ENCODE measurements around the gene RPS15. TPM values are rescaled to one million over a fixed set of nuclear protein-coding genes. Genes with fewer than 3 reads are reported as not detected.
A peak's percentile ranks its signal among the peaks of the same experiment; 100 is the strongest.

The RPS15 gene
- polyA plus RNA-seq, 2 donors, result 2,888 to 3,260 TPM

DNA sequence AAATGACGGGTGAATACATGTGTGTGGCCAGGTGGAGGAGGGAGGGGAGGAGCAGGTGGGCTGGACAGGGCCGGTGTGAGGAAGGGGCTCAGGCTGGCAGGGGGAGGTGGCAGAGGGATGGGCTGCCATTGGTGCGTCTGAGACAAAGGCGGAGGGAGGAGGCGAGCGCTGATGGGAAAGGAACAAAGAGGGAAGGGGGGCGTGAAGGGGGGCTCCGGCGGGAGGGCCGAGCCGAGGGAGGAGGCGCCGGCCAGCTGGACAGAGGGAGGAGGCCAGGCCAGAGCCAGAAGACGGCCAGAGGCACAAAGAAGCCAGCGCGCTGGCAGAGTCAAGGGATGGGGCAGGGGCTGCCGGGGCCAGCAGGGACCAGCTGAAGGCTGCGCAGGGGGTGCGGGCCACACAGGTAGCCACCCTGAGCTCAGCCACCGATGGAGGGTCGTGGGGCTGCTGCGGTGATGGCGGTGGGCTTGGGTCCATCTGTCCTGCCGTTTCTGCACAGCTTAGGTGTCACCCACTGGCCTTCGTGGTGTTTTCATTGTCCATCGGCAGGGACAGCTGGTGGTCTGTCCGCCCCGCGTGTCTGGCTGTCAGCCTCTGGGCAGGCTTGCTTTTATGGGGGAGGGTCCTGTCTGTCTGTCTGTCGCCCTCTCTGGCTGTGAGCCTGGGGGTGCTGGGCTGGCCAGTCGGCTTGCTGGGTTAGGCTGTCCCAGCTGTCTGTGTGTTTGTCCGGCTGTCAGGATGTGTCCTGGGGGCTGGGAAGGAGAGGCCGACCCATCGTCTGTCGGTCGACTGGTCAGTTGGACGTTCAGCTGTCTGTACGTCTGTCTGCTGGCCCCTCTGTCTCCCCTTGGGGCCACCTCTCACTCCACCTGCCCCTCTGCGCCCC is 14.0 kb downstream of the RPS15 start:
- H3K27ac ChIP-seq (ENCODE audit: low read depth in 2 of 2, low read length in 1 of 2), result no peak overlapping the region
- no peak overlapping the region for H3K4me3 ChIP-seq (ENCODE audit: low read depth in 1 of 2, low read length in 2 of 2)
- whole genome bisulfite sequencing, 2 donors, result 26 to 32% methylated on average over 33 to 39 of the region's 39 CpGs

DNA sequence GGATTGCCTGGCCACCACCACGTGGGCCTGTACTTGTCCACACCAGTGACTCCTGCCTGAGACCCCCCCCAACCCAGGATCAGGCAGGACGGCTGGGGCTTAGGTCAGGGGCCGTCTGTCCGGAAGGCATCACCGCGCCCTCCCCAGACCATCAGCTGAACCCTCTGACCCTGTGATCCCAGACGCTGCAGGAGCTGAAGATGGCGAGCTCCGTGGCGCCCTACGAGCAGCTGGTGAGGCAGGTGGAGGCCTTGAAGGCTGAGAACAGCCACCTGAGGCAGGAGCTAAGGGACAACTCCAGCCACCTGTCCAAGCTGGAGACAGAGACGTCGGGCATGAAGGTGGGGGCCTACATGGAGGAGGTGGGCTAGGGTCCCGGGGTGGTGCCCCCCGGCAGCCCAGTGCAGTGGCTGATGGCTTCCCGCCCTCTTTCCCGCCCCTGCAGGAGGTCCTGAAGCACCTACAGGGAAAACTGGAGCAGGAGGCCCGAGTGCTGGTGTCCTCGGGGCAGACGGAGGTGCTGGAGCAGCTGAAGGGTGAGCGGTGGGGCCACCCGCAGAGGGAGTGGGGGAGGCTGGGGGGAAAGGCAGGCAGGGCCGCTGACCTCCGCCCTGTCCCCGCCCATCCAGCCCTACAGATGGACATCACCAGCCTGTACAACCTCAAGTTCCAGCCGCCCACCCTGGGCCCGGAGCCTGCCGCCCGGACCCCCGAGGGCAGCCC is 14.8 kb downstream of the RPS15 start:
- Histone ChIP-seq H3K27ac (ENCODE audit: low read depth in 2 of 2, low read length in 1 of 2) (no peak overlapping the region), H3K27me3 (ENCODE audit: control insufficient read depth in 1 of 2, insufficient read depth in 2 of 2, low read length in 2 of 2) (peaks cover under 1 to 54% of the 10 kb centered on the region in 2 donors), H3K4me1 (ENCODE audit: control insufficient read depth in 2 of 2, insufficient read depth in 2 of 2, low read length in 1 of 2) (peaks cover 5 to 35% of the 10 kb centered on the region in 2 donors), H3K36me3 (ENCODE audit: control insufficient read depth in 2 of 2, insufficient read depth in 2 of 2, low read length in 1 of 2) (no peaks in the 10 kb centered on the region), H3K9me3 (ENCODE audit: control insufficient read depth in 2 of 2, insufficient read depth in 1 of 2, low read depth in 1 of 2, low read length in 1 of 2) (peaks cover 0 to 9% of the 10 kb centered on the region in 2 donors), H3K4me3 (ENCODE audit: low read depth in 1 of 2, low read length in 2 of 2) (no peak overlapping the region)
- 39 to 46% methylated on average over 30 of the region's 30 CpGs for WGBS, 2 donors

More for the DNA sequence above, 14.0 kb downstream of the RPS15 start:
- no peaks in the 10 kb centered on the region for H3K36me3 ChIP-seq (ENCODE audit: control insufficient read depth in 2 of 2, insufficient read depth in 2 of 2, low read length in 1 of 2)
- H3K27me3 ChIP-seq (ENCODE audit: control insufficient read depth in 1 of 2, insufficient read depth in 2 of 2, low read length in 2 of 2), result peaks cover 3 to 55% of the 10 kb centered on the region in 2 donors
- H3K4me1 ChIP-seq (ENCODE audit: control insufficient read depth in 2 of 2, insufficient read depth in 2 of 2, low read length in 1 of 2), result peaks cover 5 to 34% of the 10 kb centered on the region in 2 donors
- peaks cover 0 to 9% of the 10 kb centered on the region in 2 donors for H3K9me3 ChIP-seq (ENCODE audit: control insufficient read depth in 2 of 2, insufficient read depth in 1 of 2, low read depth in 1 of 2, low read length in 1 of 2)

GRCh38 chr19:1453525-1454364 is 15.5 kb downstream of the RPS15 start:
- WGBS, 2 donors, result 13 to 14% methylated on average over 32 to 33 of the region's 33 CpGs
- Histone ChIP-seq H3K4me1 (ENCODE audit: control insufficient read depth in 2 of 2, insufficient read depth in 2 of 2, low read length in 1 of 2) (peaks cover 5 to 35% of the 10 kb centered on the region in 2 donors), H3K27ac (ENCODE audit: low read depth in 2 of 2, low read length in 1 of 2) (no peak overlapping the region), H3K9me3 (ENCODE audit: control insufficient read depth in 2 of 2, insufficient read depth in 1 of 2, low read depth in 1 of 2, low read length in 1 of 2) (peaks cover 0 to 9% of the 10 kb centered on the region in 2 donors), H3K27me3 (ENCODE audit: control insufficient read depth in 1 of 2, insufficient read depth in 2 of 2, low read length in 2 of 2) (peaks cover 0 to 51% of the 10 kb centered on the region in 2 donors), H3K4me3 (ENCODE audit: low read depth in 1 of 2, low read length in 2 of 2) (no peak overlapping the region), H3K36me3 (ENCODE audit: control insufficient read depth in 2 of 2, insufficient read depth in 2 of 2, low read length in 1 of 2) (no peaks in the 10 kb centered on the region)

- Histone ChIP-seq H3K4me1 (ENCODE audit: control insufficient read depth in 2 of 2, insufficient read depth in 2 of 2, low read length in 1 of 2) (peaks cover 5 to 35% of the 10 kb centered on the region in 2 donors), H3K27ac (ENCODE audit: low read depth in 2 of 2, low read length in 1 of 2) (peak overlapping the region in 1 of 2 donors; percentile 15), H3K9me3 (ENCODE audit: control insufficient read depth in 2 of 2, insufficient read depth in 1 of 2, low read depth in 1 of 2, low read length in 1 of 2) (peaks cover 0 to 9% of the 10 kb centered on the region in 2 donors), H3K4me3 (ENCODE audit: low read depth in 1 of 2, low read length in 2 of 2) (no peak overlapping the region), H3K36me3 (ENCODE audit: control insufficient read depth in 2 of 2, insufficient read depth in 2 of 2, low read length in 1 of 2) (no peaks in the 10 kb centered on the region), H3K27me3 (ENCODE audit: control insufficient read depth in 1 of 2, insufficient read depth in 2 of 2, low read length in 2 of 2) (peaks cover 0 to 40% of the 10 kb centered on the region in 2 donors)
- 5 to 7% methylated on average over 22 of the region's 22 CpGs for WGBS, 2 donors
Observed at GRCh38 chr19:1455002-1455335, 16.8 kb downstream of the RPS15 start.

GRCh38 chr19:1455336-1456120 is 17.3 kb downstream of the RPS15 start:
- peak overlapping the region in 1 of 2 donors; percentile 15 for H3K27ac ChIP-seq (ENCODE audit: low read depth in 2 of 2, low read length in 1 of 2)
- 3 to 6% methylated on average over 35 to 42 of the region's 42 CpGs for WGBS, 2 donors
- H3K36me3 ChIP-seq (ENCODE audit: control insufficient read depth in 2 of 2, insufficient read depth in 2 of 2, low read length in 1 of 2), result no peaks in the 10 kb centered on the region
- peaks cover 0 to 36% of the 10 kb centered on the region in 2 donors for H3K27me3 ChIP-seq (ENCODE audit: control insufficient read depth in 1 of 2, insufficient read depth in 2 of 2, low read length in 2 of 2)
- peaks cover 0 to 9% of the 10 kb centered on the region in 2 donors for H3K9me3 ChIP-seq (ENCODE audit: control insufficient read depth in 2 of 2, insufficient read depth in 1 of 2, low read depth in 1 of 2, low read length in 1 of 2)
- peaks cover 5 to 35% of the 10 kb centered on the region in 2 donors for H3K4me1 ChIP-seq (ENCODE audit: control insufficient read depth in 2 of 2, insufficient read depth in 2 of 2, low read length in 1 of 2)
- H3K4me3 ChIP-seq (ENCODE audit: low read depth in 1 of 2, low read length in 2 of 2), result no peak overlapping the region

- WGBS, 2 donors, result 22 to 39% methylated on average over 42 to 43 of the region's 43 CpGs
- Histone ChIP-seq H3K4me3 (ENCODE audit: low read depth in 1 of 2, low read length in 2 of 2) (no peak overlapping the region), H3K27ac (ENCODE audit: low read depth in 2 of 2, low read length in 1 of 2) (no peak overlapping the region), H3K4me1 (ENCODE audit: control insufficient read depth in 2 of 2, insufficient read depth in 2 of 2, low read length in 1 of 2) (peaks cover 5 to 35% of the 10 kb centered on the region in 2 donors), H3K36me3 (ENCODE audit: control insufficient read depth in 2 of 2, insufficient read depth in 2 of 2, low read length in 1 of 2) (no peaks in the 10 kb centered on the region), H3K9me3 (ENCODE audit: control insufficient read depth in 2 of 2, insufficient read depth in 1 of 2, low read depth in 1 of 2, low read length in 1 of 2) (peaks cover 0 to 9% of the 10 kb centered on the region in 2 donors), H3K27me3 (ENCODE audit: control insufficient read depth in 1 of 2, insufficient read depth in 2 of 2, low read length in 2 of 2) (peaks cover 0 to 33% of the 10 kb centered on the region in 2 donors)
Observed at GRCh38 chr19:1456121-1456900, 18.1 kb downstream of the RPS15 start.

GRCh38 chr19:1457031-1457739 is 19.0 kb downstream of the RPS15 start:
- Histone ChIP-seq H3K27ac (ENCODE audit: low read depth in 2 of 2, low read length in 1 of 2) (no peak overlapping the region), H3K9me3 (ENCODE audit: control insufficient read depth in 2 of 2, insufficient read depth in 1 of 2, low read depth in 1 of 2, low read length in 1 of 2) (peaks cover 0 to 9% of the 10 kb centered on the region in 2 donors), H3K4me1 (ENCODE audit: control insufficient read depth in 2 of 2, insufficient read depth in 2 of 2, low read length in 1 of 2) (peaks cover 5 to 34% of the 10 kb centered on the region in 2 donors), H3K4me3 (ENCODE audit: low read depth in 1 of 2, low read length in 2 of 2) (no peak overlapping the region), H3K27me3 (ENCODE audit: control insufficient read depth in 1 of 2, insufficient read depth in 2 of 2, low read length in 2 of 2) (peaks cover 0 to 31% of the 10 kb centered on the region in 2 donors), H3K36me3 (ENCODE audit: control insufficient read depth in 2 of 2, insufficient read depth in 2 of 2, low read length in 1 of 2) (no peaks in the 10 kb centered on the region)
- 12 to 15% methylated on average over 48 of the region's 48 CpGs for WGBS, 2 donors

DNA sequence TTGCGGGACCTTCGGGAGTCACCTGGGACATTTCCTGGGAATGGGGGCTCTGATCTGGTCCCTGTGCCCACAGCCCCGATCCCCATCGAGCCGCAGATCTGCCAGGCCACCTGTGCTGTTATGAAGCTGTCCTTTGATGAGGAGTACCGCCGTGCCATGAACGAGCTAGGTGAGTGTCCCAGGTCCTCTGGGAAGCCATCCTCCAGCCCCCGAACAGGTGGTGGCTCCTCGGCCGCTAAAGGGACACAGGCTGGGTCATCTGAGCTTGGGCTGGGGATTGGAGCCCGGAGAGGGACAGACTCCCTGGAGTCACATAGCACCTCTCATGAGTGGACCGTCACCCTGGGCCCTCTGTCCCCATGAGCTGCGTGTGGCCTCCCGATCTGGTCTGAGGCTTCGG is 19.7 kb downstream of the RPS15 start:
- 77 to 84% methylated on average over 16 of the region's 16 CpGs for whole genome bisulfite sequencing, 2 donors
- Histone ChIP-seq H3K36me3 (ENCODE audit: control insufficient read depth in 2 of 2, insufficient read depth in 2 of 2, low read length in 1 of 2) (no peaks in the 10 kb centered on the region), H3K4me3 (ENCODE audit: low read depth in 1 of 2, low read length in 2 of 2) (no peak overlapping the region), H3K4me1 (ENCODE audit: control insufficient read depth in 2 of 2, insufficient read depth in 2 of 2, low read length in 1 of 2) (peaks cover 5 to 28% of the 10 kb centered on the region in 2 donors), H3K9me3 (ENCODE audit: control insufficient read depth in 2 of 2, insufficient read depth in 1 of 2, low read depth in 1 of 2, low read length in 1 of 2) (peaks cover 0 to 9% of the 10 kb centered on the region in 2 donors), H3K27me3 (ENCODE audit: control insufficient read depth in 1 of 2, insufficient read depth in 2 of 2, low read length in 2 of 2) (peaks cover 0 to 24% of the 10 kb centered on the region in 2 donors), H3K27ac (ENCODE audit: low read depth in 2 of 2, low read length in 1 of 2) (no peak overlapping the region)

Measured in esophagus (tissue), 2 donors.